ENCODE measurements around the gene KCNIP1.

DNA sequence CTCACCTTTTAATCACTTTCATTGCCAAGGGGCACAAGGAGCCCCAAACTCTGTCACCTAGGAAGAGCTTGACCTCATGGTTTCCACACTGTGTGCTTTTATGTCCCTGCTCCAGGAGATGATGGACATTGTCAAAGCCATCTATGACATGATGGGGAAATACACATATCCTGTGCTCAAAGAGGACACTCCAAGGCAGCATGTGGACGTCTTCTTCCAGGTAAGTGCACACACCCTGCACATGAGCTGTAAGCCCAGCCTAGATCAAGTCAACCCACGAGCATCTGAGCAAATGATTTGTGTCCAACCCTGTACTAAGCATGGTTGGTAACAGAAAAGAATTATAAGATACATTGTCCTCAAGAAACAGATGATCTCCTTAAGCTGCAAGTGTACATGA lies 228.9 kb downstream of the KCNIP1 start:
- TF ChIP-seq, protein P1, sequence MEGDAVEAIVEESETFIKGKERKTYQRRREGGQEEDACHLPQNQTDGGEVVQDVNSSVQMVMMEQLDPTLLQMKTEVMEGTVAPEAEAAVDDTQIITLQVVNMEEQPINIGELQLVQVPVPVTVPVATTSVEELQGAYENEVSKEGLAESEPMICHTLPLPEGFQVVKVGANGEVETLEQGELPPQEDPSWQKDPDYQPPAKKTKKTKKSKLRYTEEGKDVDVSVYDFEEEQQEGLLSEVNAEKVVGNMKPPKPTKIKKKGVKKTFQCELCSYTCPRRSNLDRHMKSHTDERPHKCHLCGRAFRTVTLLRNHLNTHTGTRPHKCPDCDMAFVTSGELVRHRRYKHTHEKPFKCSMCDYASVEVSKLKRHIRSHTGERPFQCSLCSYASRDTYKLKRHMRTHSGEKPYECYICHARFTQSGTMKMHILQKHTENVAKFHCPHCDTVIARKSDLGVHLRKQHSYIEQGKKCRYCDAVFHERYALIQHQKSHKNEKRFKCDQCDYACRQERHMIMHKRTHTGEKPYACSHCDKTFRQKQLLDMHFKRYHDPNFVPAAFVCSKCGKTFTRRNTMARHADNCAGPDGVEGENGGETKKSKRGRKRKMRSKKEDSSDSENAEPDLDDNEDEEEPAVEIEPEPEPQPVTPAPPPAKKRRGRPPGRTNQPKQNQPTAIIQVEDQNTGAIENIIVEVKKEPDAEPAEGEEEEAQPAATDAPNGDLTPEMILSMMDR (IDR thresholded peaks at IDR 0.05; ENCODE audit: low read length): no peak
- no peak for TF ChIP-seq EZH2 (IDR thresholded peaks at IDR 0.05; ENCODE audit: borderline replicate concordance, low read length)
